HUES6 (cell line): Measurements from ENCODE around the gene PTPN14.

Experiments
- H3K27ac ChIP-seq: 2 replicates; pipeline ENCODE4 v1.7.0; 2013; ENCODE audit warnings: low read depth, mild to moderate bottlenecking, low read length, inconsistent platforms
- H3K27me3 ChIP-seq: 2 replicates; pipeline ENCODE4 v1.6.1; 2013; ENCODE audit warnings: low read length; ENCODE audit not compliant: control insufficient read depth, insufficient read depth
- H3K36me3 ChIP-seq: 2 replicates; pipeline ENCODE4 v1.6.1; 2013; ENCODE audit warnings: low read length; ENCODE audit not compliant: control insufficient read depth, insufficient read depth
- H3K4me1 ChIP-seq: 2 replicates; pipeline ENCODE4 v1.6.1; 2013; ENCODE audit warnings: low read length; ENCODE audit not compliant: control insufficient read depth, insufficient read depth
- H3K4me3 ChIP-seq: 2 replicates; pipeline ENCODE4 v1.5.1; 2013; ENCODE audit warnings: low read depth, low read length
- H3K9ac ChIP-seq: one replicate; pipeline ENCODE4 v1.6.1; 2013; ENCODE audit warnings: mild to moderate bottlenecking, low read length
- H3K9me3 ChIP-seq: 2 replicates; pipeline ENCODE4 v1.6.1; 2013; ENCODE audit warnings: low read depth, low read length; ENCODE audit not compliant: control insufficient read depth, insufficient read depth

PTPN14 gene

GRCh38 chr1:214338212-214338611 lies 213.2 kb downstream of the PTPN14 start:
- Histone ChIP-seq H3K36me3 (peaks cover 12% of the 10 kb centered on the region; the same call in 1 of the 2 replicates), H3K27ac (no peak overlapping the region), H3K4me1 (peaks cover 22% of the 10 kb centered on the region), H3K4me3 (no peak overlapping the region), H3K9ac (no peak overlapping the region), H3K9me3 (no peaks in the 10 kb centered on the region), H3K27me3 (no peaks in the 10 kb centered on the region)

DNA sequence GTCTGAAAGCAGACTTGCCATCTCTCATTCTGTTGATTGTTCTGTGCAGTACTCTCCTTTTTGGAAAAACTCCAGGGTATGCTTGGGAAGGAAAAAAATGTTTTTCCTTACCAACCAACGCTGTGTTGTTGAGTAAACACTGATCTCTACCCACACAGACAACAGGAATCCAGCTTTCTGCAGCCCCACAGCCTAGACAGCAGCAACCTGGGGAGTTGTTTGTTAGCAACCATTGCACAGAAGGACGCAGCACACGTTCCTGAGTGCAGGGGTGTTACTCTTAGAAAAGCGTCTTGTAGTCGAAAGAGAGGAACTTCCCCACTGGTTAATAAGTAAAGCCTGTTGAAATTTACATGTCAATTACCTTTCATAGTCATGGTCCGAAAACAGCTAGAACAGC lies 213.9 kb downstream of the PTPN14 start:
- Histone ChIP-seq H3K27me3 (no peaks in the 10 kb centered on the region), H3K9me3 (no peaks in the 10 kb centered on the region), H3K27ac (no peak overlapping the region), H3K4me1 (peaks cover 27% of the 10 kb centered on the region), H3K36me3 (peaks cover 8% of the 10 kb centered on the region; the same call in 1 of the 2 replicates), H3K9ac (no peak overlapping the region), H3K4me3 (no peak overlapping the region)

DNA sequence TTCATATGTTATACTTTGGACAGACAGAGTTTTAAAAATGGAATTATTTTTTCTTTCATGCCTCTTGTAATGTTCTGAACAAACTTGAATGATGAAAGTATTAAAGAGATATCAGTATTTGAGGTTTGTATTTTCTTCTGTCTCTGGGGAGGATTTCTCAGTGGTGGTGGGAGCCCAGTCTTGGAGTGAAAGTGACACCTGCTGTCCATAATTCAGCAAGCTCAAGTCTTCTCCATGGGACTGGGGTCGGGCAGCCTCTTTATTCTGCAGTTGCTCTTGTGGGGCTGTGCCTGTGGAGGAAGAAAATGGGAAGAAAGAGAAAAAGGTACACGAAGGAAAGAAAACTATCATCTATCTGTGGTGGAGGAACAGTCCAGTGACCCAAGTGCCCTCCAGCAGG lies 214.4 kb downstream of the PTPN14 start:
- Histone ChIP-seq H3K4me3 (no peak overlapping the region), H3K27me3 (no peaks in the 10 kb centered on the region), H3K27ac (no peak overlapping the region), H3K36me3 (peaks cover 8% of the 10 kb centered on the region; the same call in 1 of the 2 replicates), H3K4me1 (peaks cover 27% of the 10 kb centered on the region), H3K9me3 (no peaks in the 10 kb centered on the region), H3K9ac (no peak overlapping the region)

DNA sequence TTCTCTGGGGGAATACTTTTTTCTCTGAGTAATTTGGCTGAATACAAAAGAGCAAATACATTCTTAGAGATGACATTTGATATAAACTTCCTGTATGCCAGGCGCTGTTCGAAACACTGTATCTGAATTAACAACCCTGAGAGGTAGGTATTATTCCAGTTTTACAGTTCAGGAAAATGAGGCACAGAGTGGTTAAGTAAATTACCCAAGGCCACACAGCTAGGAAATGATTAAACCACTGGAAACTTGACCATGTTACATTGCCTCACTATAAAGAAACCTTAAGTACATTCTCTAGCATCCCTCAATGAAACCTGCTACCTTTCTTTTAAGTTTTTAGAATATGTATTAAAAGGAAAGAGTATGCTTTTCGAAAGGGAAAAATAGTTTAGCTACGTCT lies 215.8 kb downstream of the PTPN14 start:
- Histone ChIP-seq H3K4me1 (peaks cover 27% of the 10 kb centered on the region), H3K27ac (no peak overlapping the region), H3K9me3 (no peaks in the 10 kb centered on the region), H3K9ac (no peak overlapping the region), H3K4me3 (no peak overlapping the region), H3K36me3 (peaks cover 15% of the 10 kb centered on the region; the same call in 1 of the 2 replicates), H3K27me3 (no peaks in the 10 kb centered on the region)

DNA sequence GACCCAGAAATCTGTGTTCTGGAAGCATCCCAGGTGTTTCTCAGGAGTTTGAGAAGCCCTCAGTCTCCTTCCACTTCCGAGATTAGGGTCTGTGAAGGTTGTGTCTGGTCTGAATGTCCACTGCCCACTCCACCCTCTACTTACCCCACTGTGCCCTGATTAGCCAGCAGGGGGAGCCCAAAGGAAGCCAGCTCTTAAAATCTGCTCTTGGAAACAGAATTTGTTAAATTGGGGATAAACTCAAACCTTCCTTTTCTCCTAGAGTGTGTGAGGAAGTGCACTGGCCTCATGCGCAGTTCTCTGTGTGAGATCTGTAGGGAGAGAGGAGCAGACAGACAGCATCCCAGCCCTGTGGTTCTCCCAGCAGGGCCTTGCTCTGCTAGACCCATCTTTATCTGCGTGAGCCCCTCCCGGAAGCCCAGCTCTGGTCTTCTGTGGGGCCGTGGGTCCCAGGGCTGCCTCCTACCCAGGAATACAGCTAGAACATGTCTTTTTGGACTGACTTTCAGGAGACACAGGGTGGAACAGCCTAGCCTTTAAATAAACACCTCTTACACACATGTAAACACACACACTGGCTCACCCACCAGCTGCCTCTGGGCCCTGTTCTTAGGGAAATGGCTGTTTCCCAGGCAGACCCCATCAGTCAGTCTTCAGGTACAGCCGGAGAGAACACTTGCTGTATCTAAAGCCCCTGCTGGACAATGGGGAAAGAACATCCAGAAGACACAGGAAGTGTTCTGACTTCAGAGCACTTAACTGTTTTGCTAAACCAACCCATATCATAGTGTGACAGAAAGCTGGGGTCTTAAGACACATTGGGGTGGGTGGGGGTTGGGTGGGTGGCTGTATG lies 218.2 kb downstream of the PTPN14 start:
- Histone ChIP-seq H3K27me3 (no peaks in the 10 kb centered on the region), H3K9ac (no peak overlapping the region), H3K27ac (no peak overlapping the region), H3K36me3 (peaks cover 24% of the 10 kb centered on the region; the same call in 1 of the 2 replicates), H3K9me3 (no peaks in the 10 kb centered on the region), H3K4me1 (peaks cover 27% of the 10 kb centered on the region), H3K4me3 (no peak overlapping the region)

- Histone ChIP-seq H3K9me3 (no peaks in the 10 kb centered on the region), H3K27me3 (no peaks in the 10 kb centered on the region), H3K4me1 (peaks cover 18% of the 10 kb centered on the region), H3K27ac (no peak overlapping the region), H3K36me3 (peaks cover 24% of the 10 kb centered on the region; the same call in 1 of the 2 replicates), H3K4me3 (no peak overlapping the region), H3K9ac (no peak overlapping the region)
These were observed 219.5 kb downstream of the PTPN14 start for GRCh38 chr1:214331827-214332423.

DNA sequence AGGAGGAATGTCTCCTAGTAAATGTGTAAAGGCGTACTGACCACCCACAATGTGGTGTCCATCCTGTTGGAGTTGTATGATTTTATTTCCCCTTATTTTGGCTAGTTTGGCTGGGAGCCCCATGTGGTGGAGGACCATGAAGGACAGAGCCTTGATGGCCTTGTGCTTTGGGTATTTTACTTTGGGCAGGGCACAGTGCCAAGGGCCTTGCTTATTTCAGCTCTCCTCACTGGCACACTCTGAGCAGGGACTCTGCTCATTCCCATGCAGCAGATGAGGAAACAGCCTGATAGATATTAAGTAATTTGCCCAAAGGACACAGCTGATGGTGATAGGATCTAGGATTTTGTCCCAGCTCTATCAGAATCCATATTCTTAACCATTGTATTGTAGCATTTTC lies 220.2 kb downstream of the PTPN14 start:
- Histone ChIP-seq H3K4me1 (peaks cover 18% of the 10 kb centered on the region), H3K36me3 (peaks cover 24% of the 10 kb centered on the region; the same call in 1 of the 2 replicates), H3K27me3 (no peaks in the 10 kb centered on the region), H3K9ac (no peak overlapping the region), H3K27ac (no peak overlapping the region), H3K9me3 (no peaks in the 10 kb centered on the region), H3K4me3 (no peak overlapping the region)

GRCh38 chr1:214330715-214331114 lies 220.7 kb downstream of the PTPN14 start:
- Histone ChIP-seq H3K9me3 (no peaks in the 10 kb centered on the region), H3K4me1 (peaks cover 18% of the 10 kb centered on the region), H3K27ac (no peak overlapping the region), H3K4me3 (no peak overlapping the region), H3K9ac (no peak overlapping the region), H3K36me3 (peaks cover 24% of the 10 kb centered on the region; the same call in 1 of the 2 replicates), H3K27me3 (no peaks in the 10 kb centered on the region)

GRCh38 chr1:214330222-214330621 lies 221.2 kb downstream of the PTPN14 start:
- H3K27ac ChIP-seq: no peak overlapping the region
- H3K4me3 ChIP-seq: no peak overlapping the region
- H3K9ac ChIP-seq: no peak overlapping the region
- peaks cover 24% of the 10 kb centered on the region; the same call in 1 of the 2 replicates for H3K36me3 ChIP-seq
- H3K4me1 ChIP-seq: peaks cover 18% of the 10 kb centered on the region
- no peaks in the 10 kb centered on the region for H3K27me3 ChIP-seq
- H3K9me3 ChIP-seq: no peaks in the 10 kb centered on the region

DNA sequence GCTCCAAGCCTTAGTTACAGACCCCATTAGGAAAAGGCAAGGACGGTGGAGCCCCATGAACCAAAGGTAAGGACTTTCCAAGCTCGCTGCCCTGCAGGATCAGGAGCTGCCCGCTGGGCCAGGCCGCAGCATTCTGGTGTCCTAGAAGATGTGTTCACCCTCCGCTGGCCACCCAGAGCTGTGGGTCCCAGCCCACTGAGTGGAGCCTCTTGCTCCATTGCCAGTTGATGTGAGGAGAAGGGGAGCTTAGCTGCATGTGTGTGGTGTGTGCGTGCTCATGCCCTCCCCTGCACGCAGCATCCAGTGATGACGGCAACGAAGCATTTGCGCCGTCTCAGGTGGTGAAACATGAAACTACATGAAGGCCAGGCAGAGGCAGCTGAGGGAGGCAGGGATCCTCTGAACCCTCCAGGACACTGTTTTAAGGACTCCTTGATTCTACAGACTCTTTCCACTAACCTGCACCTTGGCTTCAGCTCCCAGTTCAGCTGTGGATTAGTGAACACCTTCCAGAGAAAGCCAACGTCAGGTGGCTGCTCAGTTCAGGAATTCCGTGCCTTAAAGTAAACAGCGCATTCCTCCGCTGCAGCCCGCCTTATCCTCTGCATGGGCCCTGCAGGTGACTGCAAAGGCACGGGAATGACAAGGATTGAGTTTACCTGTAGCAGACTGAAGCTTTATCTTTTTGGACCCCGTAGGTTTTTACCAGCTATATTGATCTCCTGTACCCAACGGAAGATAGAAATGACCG lies 221.8 kb downstream of the PTPN14 start:
- H3K4me3 ChIP-seq: no peak overlapping the region
- no peak overlapping the region for H3K27ac ChIP-seq
- H3K4me1 ChIP-seq: peaks cover 15% of the 10 kb centered on the region
- no peaks in the 10 kb centered on the region for H3K27me3 ChIP-seq
- no peak overlapping the region for H3K9ac ChIP-seq
- no peaks in the 10 kb centered on the region for H3K9me3 ChIP-seq
- peaks cover 23% of the 10 kb centered on the region; the same call in 1 of the 2 replicates for H3K36me3 ChIP-seq
